ENCODE results near the gene ALDH3A1.

DNA sequence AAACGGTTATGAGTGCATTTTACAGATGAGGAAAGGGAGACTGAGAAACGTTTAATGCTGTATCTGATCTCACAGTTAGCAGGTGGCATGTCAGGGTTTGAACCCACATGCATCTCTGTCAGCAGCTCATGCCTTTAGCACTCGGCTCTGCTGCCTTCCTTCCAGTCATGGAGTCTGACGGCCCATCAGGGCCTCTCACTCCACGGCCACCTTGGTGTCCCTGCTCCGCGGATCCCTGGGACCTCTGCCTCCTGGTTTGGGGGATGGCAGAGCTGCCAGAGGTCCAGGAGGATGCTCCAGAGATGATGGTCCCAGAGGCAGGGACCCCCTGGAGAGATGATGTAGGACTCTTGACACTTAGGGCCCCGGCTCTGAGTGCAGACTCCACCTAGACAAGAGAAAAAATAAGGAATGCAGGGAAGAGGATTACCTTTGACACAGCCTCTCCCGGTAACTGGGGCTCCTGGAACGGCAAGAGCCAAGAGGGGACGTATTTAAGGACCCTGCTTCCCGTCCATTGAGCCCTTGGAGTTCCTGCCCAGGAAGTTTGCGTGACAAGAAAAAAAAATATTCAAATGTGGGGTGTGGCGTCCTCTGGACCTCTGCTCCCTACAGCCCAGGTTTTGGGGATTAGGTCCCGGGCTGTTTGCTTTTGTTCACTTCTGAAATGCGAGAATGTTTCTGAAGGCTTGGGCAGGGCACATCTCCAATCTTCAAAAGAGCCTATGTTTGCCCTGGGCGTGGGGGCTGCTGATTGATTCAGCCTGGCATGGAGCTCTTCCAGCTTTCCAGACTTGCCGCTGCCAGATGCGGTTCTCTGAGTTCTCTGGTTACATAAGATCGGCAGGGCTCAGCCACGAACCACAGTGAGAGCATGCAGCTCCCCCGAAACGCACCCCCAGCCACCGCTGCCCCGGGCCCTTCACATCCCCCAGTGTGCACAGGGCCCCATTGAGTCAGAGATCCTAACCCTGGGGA lies at the start of gene ALDH3A1:
- TF ChIP-seq, protein P1, sequence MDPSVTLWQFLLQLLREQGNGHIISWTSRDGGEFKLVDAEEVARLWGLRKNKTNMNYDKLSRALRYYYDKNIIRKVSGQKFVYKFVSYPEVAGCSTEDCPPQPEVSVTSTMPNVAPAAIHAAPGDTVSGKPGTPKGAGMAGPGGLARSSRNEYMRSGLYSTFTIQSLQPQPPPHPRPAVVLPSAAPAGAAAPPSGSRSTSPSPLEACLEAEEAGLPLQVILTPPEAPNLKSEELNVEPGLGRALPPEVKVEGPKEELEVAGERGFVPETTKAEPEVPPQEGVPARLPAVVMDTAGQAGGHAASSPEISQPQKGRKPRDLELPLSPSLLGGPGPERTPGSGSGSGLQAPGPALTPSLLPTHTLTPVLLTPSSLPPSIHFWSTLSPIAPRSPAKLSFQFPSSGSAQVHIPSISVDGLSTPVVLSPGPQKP (IDR thresholded peaks at IDR 0.05; ENCODE audit: low read depth, low read length): no peak
- TF ChIP-seq, protein P2, sequence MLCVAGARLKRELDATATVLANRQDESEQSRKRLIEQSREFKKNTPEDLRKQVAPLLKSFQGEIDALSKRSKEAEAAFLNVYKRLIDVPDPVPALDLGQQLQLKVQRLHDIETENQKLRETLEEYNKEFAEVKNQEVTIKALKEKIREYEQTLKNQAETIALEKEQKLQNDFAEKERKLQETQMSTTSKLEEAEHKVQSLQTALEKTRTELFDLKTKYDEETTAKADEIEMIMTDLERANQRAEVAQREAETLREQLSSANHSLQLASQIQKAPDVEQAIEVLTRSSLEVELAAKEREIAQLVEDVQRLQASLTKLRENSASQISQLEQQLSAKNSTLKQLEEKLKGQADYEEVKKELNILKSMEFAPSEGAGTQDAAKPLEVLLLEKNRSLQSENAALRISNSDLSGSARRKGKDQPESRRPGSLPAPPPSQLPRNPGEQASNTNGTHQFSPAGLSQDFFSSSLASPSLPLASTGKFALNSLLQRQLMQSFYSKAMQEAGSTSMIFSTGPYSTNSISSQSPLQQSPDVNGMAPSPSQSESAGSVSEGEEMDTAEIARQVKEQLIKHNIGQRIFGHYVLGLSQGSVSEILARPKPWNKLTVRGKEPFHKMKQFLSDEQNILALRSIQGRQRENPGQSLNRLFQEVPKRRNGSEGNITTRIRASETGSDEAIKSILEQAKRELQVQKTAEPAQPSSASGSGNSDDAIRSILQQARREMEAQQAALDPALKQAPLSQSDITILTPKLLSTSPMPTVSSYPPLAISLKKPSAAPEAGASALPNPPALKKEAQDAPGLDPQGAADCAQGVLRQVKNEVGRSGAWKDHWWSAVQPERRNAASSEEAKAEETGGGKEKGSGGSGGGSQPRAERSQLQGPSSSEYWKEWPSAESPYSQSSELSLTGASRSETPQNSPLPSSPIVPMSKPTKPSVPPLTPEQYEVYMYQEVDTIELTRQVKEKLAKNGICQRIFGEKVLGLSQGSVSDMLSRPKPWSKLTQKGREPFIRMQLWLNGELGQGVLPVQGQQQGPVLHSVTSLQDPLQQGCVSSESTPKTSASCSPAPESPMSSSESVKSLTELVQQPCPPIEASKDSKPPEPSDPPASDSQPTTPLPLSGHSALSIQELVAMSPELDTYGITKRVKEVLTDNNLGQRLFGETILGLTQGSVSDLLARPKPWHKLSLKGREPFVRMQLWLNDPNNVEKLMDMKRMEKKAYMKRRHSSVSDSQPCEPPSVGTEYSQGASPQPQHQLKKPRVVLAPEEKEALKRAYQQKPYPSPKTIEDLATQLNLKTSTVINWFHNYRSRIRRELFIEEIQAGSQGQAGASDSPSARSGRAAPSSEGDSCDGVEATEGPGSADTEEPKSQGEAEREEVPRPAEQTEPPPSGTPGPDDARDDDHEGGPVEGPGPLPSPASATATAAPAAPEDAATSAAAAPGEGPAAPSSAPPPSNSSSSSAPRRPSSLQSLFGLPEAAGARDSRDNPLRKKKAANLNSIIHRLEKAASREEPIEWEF (IDR thresholded peaks at IDR 0.05; ENCODE audit: insufficient replicate concordance, low read depth, low read length): no peak
- TF ChIP-seq, protein P3, sequence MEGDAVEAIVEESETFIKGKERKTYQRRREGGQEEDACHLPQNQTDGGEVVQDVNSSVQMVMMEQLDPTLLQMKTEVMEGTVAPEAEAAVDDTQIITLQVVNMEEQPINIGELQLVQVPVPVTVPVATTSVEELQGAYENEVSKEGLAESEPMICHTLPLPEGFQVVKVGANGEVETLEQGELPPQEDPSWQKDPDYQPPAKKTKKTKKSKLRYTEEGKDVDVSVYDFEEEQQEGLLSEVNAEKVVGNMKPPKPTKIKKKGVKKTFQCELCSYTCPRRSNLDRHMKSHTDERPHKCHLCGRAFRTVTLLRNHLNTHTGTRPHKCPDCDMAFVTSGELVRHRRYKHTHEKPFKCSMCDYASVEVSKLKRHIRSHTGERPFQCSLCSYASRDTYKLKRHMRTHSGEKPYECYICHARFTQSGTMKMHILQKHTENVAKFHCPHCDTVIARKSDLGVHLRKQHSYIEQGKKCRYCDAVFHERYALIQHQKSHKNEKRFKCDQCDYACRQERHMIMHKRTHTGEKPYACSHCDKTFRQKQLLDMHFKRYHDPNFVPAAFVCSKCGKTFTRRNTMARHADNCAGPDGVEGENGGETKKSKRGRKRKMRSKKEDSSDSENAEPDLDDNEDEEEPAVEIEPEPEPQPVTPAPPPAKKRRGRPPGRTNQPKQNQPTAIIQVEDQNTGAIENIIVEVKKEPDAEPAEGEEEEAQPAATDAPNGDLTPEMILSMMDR (IDR thresholded peaks at IDR 0.05 in 2 of 3, conservative IDR thresholded peaks at IDR 0.05 in 1 of 3; ENCODE audit: control insufficient read depth in 2 of 3, extremely low read depth in 1 of 3, insufficient read depth in 1 of 3, low read depth in 3 of 3, low read length in 3 of 3): no peak
- TF ChIP-seq CBX5 (IDR thresholded peaks at IDR 0.05; ENCODE audit: low read depth): no peak
- TF ChIP-seq, protein P4, sequence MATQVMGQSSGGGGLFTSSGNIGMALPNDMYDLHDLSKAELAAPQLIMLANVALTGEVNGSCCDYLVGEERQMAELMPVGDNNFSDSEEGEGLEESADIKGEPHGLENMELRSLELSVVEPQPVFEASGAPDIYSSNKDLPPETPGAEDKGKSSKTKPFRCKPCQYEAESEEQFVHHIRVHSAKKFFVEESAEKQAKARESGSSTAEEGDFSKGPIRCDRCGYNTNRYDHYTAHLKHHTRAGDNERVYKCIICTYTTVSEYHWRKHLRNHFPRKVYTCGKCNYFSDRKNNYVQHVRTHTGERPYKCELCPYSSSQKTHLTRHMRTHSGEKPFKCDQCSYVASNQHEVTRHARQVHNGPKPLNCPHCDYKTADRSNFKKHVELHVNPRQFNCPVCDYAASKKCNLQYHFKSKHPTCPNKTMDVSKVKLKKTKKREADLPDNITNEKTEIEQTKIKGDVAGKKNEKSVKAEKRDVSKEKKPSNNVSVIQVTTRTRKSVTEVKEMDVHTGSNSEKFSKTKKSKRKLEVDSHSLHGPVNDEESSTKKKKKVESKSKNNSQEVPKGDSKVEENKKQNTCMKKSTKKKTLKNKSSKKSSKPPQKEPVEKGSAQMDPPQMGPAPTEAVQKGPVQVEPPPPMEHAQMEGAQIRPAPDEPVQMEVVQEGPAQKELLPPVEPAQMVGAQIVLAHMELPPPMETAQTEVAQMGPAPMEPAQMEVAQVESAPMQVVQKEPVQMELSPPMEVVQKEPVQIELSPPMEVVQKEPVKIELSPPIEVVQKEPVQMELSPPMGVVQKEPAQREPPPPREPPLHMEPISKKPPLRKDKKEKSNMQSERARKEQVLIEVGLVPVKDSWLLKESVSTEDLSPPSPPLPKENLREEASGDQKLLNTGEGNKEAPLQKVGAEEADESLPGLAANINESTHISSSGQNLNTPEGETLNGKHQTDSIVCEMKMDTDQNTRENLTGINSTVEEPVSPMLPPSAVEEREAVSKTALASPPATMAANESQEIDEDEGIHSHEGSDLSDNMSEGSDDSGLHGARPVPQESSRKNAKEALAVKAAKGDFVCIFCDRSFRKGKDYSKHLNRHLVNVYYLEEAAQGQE (IDR thresholded peaks at IDR 0.05; ENCODE audit: low read depth, low read length): no peak
- no peak for TF ChIP-seq MYC (IDR thresholded peaks at IDR 0.05; ENCODE audit: insufficient read depth, insufficient read length, insufficient replicate concordance, low read length, severe bottlenecking)
- TF ChIP-seq, protein P5, sequence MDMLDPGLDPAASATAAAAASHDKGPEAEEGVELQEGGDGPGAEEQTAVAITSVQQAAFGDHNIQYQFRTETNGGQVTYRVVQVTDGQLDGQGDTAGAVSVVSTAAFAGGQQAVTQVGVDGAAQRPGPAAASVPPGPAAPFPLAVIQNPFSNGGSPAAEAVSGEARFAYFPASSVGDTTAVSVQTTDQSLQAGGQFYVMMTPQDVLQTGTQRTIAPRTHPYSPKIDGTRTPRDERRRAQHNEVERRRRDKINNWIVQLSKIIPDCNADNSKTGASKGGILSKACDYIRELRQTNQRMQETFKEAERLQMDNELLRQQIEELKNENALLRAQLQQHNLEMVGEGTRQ (IDR thresholded peaks at IDR 0.05; ENCODE audit: borderline replicate concordance, low read depth, low read length): no peak
- no peak for TF ChIP-seq NFYB (IDR thresholded peaks at IDR 0.05; ENCODE audit: insufficient read depth, low read depth, low read length)

Data from GM12878 (cell line).